T-helper 1 cell treated with Interleukin-12 subunit alpha and Interleukin-12 subunit beta and Interleukin-4 antibody, amounts not matched to agents 30 μg/mL and 1 μg/mL, for 36 hours (primary cell): ENCODE measurements around the gene HSPB8.

Source experiments
- H3K27ac Mint-ChIP-seq: one replicate; pipeline ENCODE4 v1.8.0; 2021; ENCODE audit warnings: mild to moderate bottlenecking, mixed read lengths
- H3K27me3 Mint-ChIP-seq: one replicate; pipeline ENCODE4 v1.8.0; 2021; ENCODE audit warnings: low read depth, mixed read lengths
- H3K36me3 Mint-ChIP-seq: one replicate; pipeline ENCODE4 v1.8.0; 2021; ENCODE audit warnings: low read depth, mixed read lengths
- H3K4me1 Mint-ChIP-seq: one replicate; pipeline ENCODE4 v1.8.0; 2021; ENCODE audit warnings: low read depth, mixed read lengths
- H3K4me3 Mint-ChIP-seq: one replicate; pipeline ENCODE4 v1.8.0; 2021; ENCODE audit warnings: mild to moderate bottlenecking, moderate library complexity, mixed read lengths
- H3K9me3 Mint-ChIP-seq: one replicate; pipeline ENCODE4 v1.8.0; 2021; ENCODE audit warnings: mixed read lengths

The HSPB8 gene

DNA sequence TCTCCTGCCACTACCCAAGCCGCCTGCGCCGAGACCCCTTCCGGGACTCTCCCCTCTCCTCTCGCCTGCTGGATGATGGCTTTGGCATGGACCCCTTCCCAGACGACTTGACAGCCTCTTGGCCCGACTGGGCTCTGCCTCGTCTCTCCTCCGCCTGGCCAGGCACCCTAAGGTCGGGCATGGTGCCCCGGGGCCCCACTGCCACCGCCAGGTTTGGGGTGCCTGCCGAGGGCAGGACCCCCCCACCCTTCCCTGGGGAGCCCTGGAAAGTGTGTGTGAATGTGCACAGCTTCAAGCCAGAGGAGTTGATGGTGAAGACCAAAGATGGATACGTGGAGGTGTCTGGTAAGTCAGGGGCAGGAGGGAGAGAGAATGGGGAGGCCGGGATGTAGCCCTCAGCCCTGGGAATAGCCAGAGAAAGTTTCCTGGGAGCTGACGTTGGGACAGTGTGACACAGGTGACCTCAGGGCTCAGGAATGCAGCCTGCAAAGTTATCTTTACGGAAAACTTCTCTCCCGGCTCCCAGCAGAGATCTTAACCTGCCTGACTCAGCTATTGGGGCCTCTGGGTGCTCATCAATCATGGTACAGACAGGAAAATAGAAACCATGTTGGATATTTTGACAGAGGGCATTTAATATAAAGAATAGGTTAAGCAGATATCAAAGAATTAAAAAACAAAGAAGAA, 747 bp downstream of the HSPB8 start:
- no peak overlapping the region for H3K27ac Mint-ChIP-seq
- no peaks in the 10 kb centered on the region for H3K36me3 Mint-ChIP-seq
- no peak overlapping the region for H3K4me3 Mint-ChIP-seq
- no peaks in the 10 kb centered on the region for H3K4me1 Mint-ChIP-seq
- peaks cover 5% of the 10 kb centered on the region for H3K27me3 Mint-ChIP-seq
- no peaks in the 10 kb centered on the region for H3K9me3 Mint-ChIP-seq

- H3K36me3 Mint-ChIP-seq: no peaks in the 10 kb centered on the region
- no peaks in the 10 kb centered on the region for H3K4me1 Mint-ChIP-seq
- H3K27me3 Mint-ChIP-seq: peaks cover 5% of the 10 kb centered on the region
- H3K4me3 Mint-ChIP-seq: no peak overlapping the region
- no peaks in the 10 kb centered on the region for H3K9me3 Mint-ChIP-seq
- H3K27ac Mint-ChIP-seq: no peak overlapping the region
Measured at GRCh38 chr12:119180380-119181040, 1.8 kb downstream of the HSPB8 start.

- Mint-ChIP-seq H3K36me3 (no peaks in the 10 kb centered on the region), H3K4me3 (no peak overlapping the region), H3K4me1 (no peaks in the 10 kb centered on the region), H3K27me3 (peaks cover 5% of the 10 kb centered on the region), H3K27ac (no peak overlapping the region), H3K9me3 (no peaks in the 10 kb centered on the region)
Measured at GRCh38 chr12:119181202-119181601, 2.5 kb downstream of the HSPB8 start.

GRCh38 chr12:119181944-119182343, 3.2 kb downstream of the HSPB8 start:
- no peak overlapping the region for H3K4me3 Mint-ChIP-seq
- peaks cover 5% of the 10 kb centered on the region for H3K27me3 Mint-ChIP-seq
- no peaks in the 10 kb centered on the region for H3K9me3 Mint-ChIP-seq
- no peaks in the 10 kb centered on the region for H3K36me3 Mint-ChIP-seq
- H3K27ac Mint-ChIP-seq: no peak overlapping the region
- no peaks in the 10 kb centered on the region for H3K4me1 Mint-ChIP-seq

DNA sequence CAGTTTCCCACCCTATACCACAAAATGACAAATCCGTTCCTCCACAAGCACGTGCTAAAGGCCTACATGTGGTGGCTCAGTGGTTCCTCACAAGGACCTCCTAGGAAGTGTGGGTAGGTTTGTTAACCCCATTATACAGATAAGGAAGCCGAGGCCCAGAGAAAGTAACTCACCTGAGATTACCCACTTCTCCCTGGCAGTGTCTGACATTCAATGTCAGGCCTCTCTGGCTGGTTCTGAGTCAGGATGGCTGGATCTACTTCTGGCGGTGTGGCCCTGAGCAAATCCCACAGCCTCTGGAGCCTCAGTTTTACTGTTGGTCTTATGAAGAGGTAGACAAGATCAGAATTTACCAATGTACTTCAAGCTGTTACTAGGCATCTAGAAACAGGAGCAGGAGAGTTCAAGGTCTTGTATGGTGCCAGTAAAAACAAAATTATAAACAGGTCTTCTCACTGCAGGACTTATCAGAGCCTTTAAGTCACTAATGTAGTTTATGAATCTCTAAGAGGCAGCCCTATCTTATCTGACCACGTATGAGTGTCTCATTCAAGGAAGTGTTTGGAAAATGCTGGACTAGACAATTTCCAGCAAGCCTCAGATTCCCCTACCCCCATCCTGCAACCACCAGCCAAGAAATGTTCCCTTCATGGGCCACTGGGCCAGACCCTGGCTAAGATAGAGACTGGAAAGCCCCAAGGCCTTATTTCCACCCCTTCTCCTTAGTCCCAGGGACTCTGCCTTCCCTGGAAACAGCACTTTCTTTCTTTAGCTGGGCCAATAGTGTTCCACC, 4.2 kb downstream of the HSPB8 start:
- no peaks in the 10 kb centered on the region for H3K36me3 Mint-ChIP-seq
- H3K9me3 Mint-ChIP-seq: no peaks in the 10 kb centered on the region
- no peak overlapping the region for H3K4me3 Mint-ChIP-seq
- H3K4me1 Mint-ChIP-seq: no peaks in the 10 kb centered on the region
- H3K27me3 Mint-ChIP-seq: peaks cover 4% of the 10 kb centered on the region
- H3K27ac Mint-ChIP-seq: no peak overlapping the region

- H3K27me3 Mint-ChIP-seq: no peaks in the 10 kb centered on the region
- H3K4me3 Mint-ChIP-seq: no peak overlapping the region
- H3K27ac Mint-ChIP-seq: no peak overlapping the region
- no peaks in the 10 kb centered on the region for H3K36me3 Mint-ChIP-seq
- H3K9me3 Mint-ChIP-seq: no peaks in the 10 kb centered on the region
- H3K4me1 Mint-ChIP-seq: no peaks in the 10 kb centered on the region
Measured at GRCh38 chr12:119183942-119184695, 5.4 kb downstream of the HSPB8 start.

- H3K27ac Mint-ChIP-seq: no peak overlapping the region
- H3K4me1 Mint-ChIP-seq: no peaks in the 10 kb centered on the region
- no peaks in the 10 kb centered on the region for H3K9me3 Mint-ChIP-seq
- no peak overlapping the region for H3K4me3 Mint-ChIP-seq
- no peaks in the 10 kb centered on the region for H3K27me3 Mint-ChIP-seq
- H3K36me3 Mint-ChIP-seq: no peaks in the 10 kb centered on the region
Measured at GRCh38 chr12:119195256-119195655, 16.5 kb downstream of the HSPB8 start.

DNA sequence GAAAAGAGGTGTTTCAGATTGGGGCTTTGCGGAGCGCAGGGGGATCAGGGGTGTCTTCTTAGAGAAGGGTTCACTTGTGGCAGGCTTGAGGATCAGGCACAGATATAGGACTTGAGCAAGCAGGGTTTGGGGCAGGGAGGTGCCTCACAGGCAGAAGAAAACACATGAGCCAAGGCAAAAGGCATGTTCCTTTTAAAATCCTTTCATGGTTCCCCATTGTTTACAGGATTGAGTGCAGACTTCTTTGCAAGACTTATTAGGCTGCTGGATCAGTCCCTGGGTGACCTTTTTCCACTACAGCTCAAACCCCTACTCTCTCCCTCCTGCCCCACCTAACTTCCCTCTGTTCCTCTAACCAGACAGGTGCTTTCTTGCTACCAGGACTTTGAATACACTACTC, 19.7 kb downstream of the HSPB8 start:
- Mint-ChIP-seq H3K4me1 (no peaks in the 10 kb centered on the region), H3K9me3 (no peaks in the 10 kb centered on the region), H3K36me3 (no peaks in the 10 kb centered on the region), H3K27ac (no peak overlapping the region), H3K4me3 (no peak overlapping the region), H3K27me3 (no peaks in the 10 kb centered on the region)

GRCh38 chr12:119200601-119201000, 21.9 kb downstream of the HSPB8 start:
- no peak overlapping the region for H3K27ac Mint-ChIP-seq
- no peaks in the 10 kb centered on the region for H3K4me1 Mint-ChIP-seq
- no peak overlapping the region for H3K4me3 Mint-ChIP-seq
- H3K36me3 Mint-ChIP-seq: no peaks in the 10 kb centered on the region
- no peaks in the 10 kb centered on the region for H3K27me3 Mint-ChIP-seq
- no peaks in the 10 kb centered on the region for H3K9me3 Mint-ChIP-seq

DNA sequence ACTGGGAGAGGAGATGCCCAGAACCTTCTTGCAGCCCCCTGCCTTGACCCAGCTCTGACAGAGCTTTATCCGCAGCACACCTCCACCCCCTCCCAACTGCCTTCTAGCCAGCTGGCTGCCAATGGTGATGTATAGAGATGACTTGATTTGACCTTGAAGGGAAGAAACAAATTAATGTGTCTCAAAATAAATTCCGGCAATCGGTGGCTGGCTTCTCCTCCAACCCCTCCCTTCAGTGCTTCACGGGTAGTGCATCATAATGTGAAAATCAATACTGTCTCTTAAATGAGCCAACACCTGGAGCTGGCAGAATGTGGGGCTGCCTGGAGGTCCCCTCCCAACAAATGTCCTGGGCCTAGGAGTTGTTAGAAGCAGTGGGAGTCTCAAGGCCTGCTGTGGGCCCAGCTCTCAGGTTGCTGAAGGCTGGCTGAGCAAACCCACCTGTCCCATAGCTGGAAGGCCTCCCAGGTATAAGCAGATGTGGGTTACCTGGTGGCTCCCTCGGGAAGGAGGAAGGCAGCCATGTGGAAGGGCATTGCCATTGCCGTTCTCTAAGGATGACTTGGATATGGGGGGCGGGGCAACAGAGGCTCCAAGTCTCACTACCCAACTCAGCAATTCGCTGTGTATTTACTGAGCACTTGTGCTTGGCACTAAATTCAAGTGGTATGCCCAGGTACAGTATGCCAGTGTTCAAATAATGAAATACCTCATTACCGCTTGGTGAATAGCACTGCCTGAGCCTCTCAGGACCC, 23.2 kb downstream of the HSPB8 start:
- Mint-ChIP-seq H3K4me1 (no peaks in the 10 kb centered on the region), H3K9me3 (no peaks in the 10 kb centered on the region), H3K27me3 (no peaks in the 10 kb centered on the region)

DNA sequence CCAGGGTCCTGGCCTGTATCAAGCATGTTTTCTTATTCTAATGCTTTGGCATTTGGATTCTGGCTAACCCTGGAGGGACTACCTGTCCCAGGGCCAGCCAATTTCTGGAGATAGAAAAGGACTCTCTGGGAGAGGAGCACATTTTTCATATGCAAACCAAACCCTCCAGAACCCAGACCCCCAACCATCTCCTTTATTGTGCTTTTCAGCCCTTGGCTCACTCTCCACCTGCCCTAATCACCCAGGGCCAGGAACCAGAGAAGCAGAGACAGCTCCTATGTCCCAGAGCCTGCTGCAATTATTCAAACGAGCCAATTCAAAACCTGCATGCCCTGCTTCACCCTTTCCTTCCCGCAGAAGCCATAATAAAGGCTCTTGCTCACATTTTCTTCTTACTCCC, 23.8 kb downstream of the HSPB8 start:
- Mint-ChIP-seq H3K4me1 (no peaks in the 10 kb centered on the region), H3K27ac (no peak overlapping the region), H3K4me3 (no peak overlapping the region), H3K36me3 (no peaks in the 10 kb centered on the region), H3K27me3 (no peaks in the 10 kb centered on the region), H3K9me3 (no peaks in the 10 kb centered on the region)

More for the DNA sequence above, 23.2 kb downstream of the HSPB8 start:
- Mint-ChIP-seq H3K4me3 (no peak overlapping the region), H3K27ac (no peak overlapping the region), H3K36me3 (no peaks in the 10 kb centered on the region)

DNA sequence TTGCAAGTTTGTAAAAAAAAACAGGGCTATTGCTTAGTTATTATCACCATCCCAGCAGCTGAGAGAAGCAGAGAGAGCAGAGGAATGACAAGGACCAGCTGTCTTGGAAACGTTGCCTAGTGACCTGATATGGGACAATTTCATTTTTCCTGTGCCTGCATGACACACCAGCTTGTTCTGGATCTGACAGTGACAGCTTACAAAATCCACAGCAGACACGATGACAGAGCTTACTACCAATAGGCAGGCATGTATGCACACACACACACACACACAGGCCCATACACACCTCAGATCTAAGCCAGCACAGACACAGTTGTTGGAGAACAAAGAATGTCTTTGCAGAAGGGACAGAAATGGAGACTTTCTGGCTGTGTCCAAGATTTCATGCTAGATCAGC, 25.4 kb downstream of the HSPB8 start:
- H3K36me3 Mint-ChIP-seq: no peaks in the 10 kb centered on the region

DNA sequence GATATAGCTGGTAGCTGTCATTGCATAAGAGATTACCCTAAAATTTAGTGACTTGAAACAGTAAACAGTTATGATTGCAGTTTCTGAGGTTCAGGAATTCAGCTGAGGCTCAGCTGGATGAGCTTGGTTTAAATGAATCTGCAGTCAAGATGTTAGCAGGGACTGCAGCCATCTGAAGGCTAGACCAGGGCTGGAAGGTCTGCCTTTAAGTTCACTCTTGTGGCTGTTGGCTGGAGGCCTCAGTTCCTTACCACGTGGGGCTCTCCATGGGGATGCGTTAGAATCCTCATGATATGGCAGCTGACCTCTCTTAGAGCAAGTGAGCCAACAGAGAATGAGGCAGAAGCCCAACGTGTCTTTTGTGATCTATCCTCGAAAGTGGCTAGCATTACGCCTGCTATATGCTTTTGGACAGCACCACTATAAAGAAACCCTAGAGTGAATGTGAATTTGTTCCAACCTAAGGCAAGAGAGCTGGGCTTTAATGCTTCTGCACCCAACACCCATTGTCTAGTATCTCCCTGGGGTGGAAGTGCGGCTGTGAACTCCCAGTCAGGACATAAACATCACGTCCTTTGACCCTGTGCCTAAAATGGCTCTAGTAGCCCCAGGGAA, 26.0 kb downstream of the HSPB8 start:
- Mint-ChIP-seq H3K4me1 (no peaks in the 10 kb centered on the region), H3K36me3 (no peaks in the 10 kb centered on the region), H3K27me3 (no peaks in the 10 kb centered on the region)

More for the DNA sequence above, 25.4 kb downstream of the HSPB8 start:
- no peaks in the 10 kb centered on the region for H3K9me3 Mint-ChIP-seq
- H3K27me3 Mint-ChIP-seq: no peaks in the 10 kb centered on the region
- no peaks in the 10 kb centered on the region for H3K4me1 Mint-ChIP-seq
- no peak overlapping the region for H3K27ac Mint-ChIP-seq
- H3K4me3 Mint-ChIP-seq: no peak overlapping the region

More for the DNA sequence above, 26.0 kb downstream of the HSPB8 start:
- H3K4me3 Mint-ChIP-seq: no peak overlapping the region
- no peaks in the 10 kb centered on the region for H3K9me3 Mint-ChIP-seq
- no peak overlapping the region for H3K27ac Mint-ChIP-seq
